ENCODE data around the gene USP24. TPM values are rescaled to one million over a fixed set of nuclear protein-coding genes. Genes with fewer than 3 reads are reported as not detected.
"Not testable (repeated sequence)": the region's sequence is repeated elsewhere in the genome, so short reads cannot be mapped to it uniquely, and the experiment has no call there.

USP24 gene
- polyA plus RNA-seq, 1 donor (not counting 4 experiments of a cell fraction or from before 2014, with no cell fraction given), result 22.5 TPM

DNA sequence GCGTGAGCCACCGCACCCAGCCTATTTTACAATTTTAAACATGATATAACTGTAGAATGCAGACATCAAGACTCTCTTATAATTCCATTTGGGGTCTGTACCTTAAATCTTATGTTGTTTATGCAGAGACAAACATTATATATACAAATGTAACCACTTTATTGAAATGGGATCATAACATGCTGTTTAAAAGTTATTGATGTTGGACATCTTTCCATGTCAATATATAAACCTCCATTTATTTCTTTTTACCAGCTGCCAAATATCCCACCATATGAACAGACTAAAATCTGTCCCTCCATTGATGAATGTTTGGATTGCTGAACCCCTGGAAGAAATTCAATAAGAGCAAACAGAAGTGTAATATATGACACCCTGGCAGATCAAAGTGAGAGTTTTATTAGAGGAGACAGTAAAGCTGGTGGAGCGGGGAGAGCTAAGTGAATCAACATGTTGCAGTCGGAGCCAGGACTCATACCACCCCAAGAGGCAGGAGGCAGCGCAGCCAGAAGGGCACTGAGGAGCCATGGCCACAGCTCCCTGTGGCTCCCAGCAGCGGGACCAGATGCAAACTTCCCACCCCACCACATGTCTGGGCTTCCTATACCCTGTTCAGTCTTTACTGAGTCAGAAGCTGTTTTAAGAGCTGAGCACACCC is 180.6 kb downstream of the USP24 start:
- Histone ChIP-seq H3K36me3 (ENCODE audit: control insufficient read depth in 2 of 2, extremely low read depth in 1 of 2, insufficient read depth in 2 of 2, low read length in 2 of 2) (no peaks in the 10 kb centered on the region), H3K27ac (ENCODE audit: control insufficient read depth, insufficient read depth, low read length) (no peak overlapping the region), H3K9me3 (ENCODE audit: control insufficient read depth, low read depth, low read length) (no peaks in the 10 kb centered on the region), H2AFZ (ENCODE audit: control insufficient read depth, low read length) (no peak overlapping the region), H3K9ac (ENCODE audit: control insufficient read depth, extremely low read depth, insufficient read depth, low read length) (no peak overlapping the region), H3K4me1 (ENCODE audit: control insufficient read depth, extremely low read depth, insufficient read depth, low read length) (peaks cover 8% of the 10 kb centered on the region), H3K79me2 (ENCODE audit: control insufficient read depth, insufficient read depth, low read length) (peaks cover 7% of the 10 kb centered on the region), H4K20me1 (ENCODE audit: control insufficient read depth, extremely low read depth, insufficient read depth, low read length) (no peaks in the 10 kb centered on the region), H3K4me3 (ENCODE audit: control insufficient read depth in 2 of 3, extremely low read depth in 1 of 3, insufficient read depth in 2 of 3, low read depth in 1 of 3, low read length in 3 of 3) (no peak overlapping the region), H3K4me2 (ENCODE audit: control insufficient read depth, extremely low read depth, insufficient read depth, low read depth, low read length) (no peak overlapping the region), H3K27me3 (ENCODE audit: control insufficient read depth, extremely low read depth, insufficient read depth, low read length) (no peaks in the 10 kb centered on the region), H3K9me1 (ENCODE audit: control insufficient read depth, extremely low read depth, insufficient read depth, low read length) (no peaks in the 10 kb centered on the region)
- no peak for DNase-seq (ENCODE audit: low read depth, low spot score)
- no peak for FAIRE-seq
- TF ChIP-seq, protein P1, sequence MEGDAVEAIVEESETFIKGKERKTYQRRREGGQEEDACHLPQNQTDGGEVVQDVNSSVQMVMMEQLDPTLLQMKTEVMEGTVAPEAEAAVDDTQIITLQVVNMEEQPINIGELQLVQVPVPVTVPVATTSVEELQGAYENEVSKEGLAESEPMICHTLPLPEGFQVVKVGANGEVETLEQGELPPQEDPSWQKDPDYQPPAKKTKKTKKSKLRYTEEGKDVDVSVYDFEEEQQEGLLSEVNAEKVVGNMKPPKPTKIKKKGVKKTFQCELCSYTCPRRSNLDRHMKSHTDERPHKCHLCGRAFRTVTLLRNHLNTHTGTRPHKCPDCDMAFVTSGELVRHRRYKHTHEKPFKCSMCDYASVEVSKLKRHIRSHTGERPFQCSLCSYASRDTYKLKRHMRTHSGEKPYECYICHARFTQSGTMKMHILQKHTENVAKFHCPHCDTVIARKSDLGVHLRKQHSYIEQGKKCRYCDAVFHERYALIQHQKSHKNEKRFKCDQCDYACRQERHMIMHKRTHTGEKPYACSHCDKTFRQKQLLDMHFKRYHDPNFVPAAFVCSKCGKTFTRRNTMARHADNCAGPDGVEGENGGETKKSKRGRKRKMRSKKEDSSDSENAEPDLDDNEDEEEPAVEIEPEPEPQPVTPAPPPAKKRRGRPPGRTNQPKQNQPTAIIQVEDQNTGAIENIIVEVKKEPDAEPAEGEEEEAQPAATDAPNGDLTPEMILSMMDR (optimal IDR thresholded peaks at IDR 0.05 in 1 of 3, IDR thresholded peaks at IDR 0.05 in 1 of 3, conservative IDR thresholded peaks at IDR 0.05 in 1 of 3; ENCODE audit: extremely low read depth in 1 of 3, insufficient read depth in 2 of 3, low read length in 3 of 3), result no peak
- no peak for TF ChIP-seq EZH2 (IDR thresholded peaks at IDR 0.05; ENCODE audit: low read length)
- dilution Hi-C loops (cut with MboI; ENCODE audit: extremely low pct_ligation_motif_present, low sequenced_read_pairs), result no loop called here

DNA sequence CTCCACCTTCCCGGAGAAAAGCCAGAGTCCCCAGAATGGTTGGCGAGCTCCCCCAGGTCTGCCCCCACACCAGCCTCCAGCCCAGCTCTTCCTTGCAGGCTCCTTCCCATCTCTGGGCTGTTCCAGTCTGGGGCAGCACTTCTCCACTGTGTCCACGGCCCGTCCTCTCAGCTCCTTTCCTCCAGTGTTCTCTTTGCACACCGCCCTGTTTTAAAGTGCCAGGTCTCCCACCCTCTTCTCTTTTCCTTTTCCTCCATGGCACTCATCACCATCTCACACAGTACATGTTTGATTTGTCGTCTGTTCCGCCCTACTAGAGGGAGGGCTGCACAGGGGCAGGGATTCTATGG is 181.9 kb downstream of the USP24 start:
- Histone ChIP-seq H3K9me1 (ENCODE audit: control insufficient read depth, extremely low read depth, insufficient read depth, low read length) (no peaks in the 10 kb centered on the region), H3K9ac (ENCODE audit: control insufficient read depth, extremely low read depth, insufficient read depth, low read length) (no peak overlapping the region), H3K4me1 (ENCODE audit: control insufficient read depth, extremely low read depth, insufficient read depth, low read length) (no peaks in the 10 kb centered on the region), H3K4me2 (ENCODE audit: control insufficient read depth, extremely low read depth, insufficient read depth, low read depth, low read length) (no peak overlapping the region), H3K79me2 (ENCODE audit: control insufficient read depth, insufficient read depth, low read length) (no peaks in the 10 kb centered on the region), H3K36me3 (ENCODE audit: control insufficient read depth in 2 of 2, extremely low read depth in 1 of 2, insufficient read depth in 2 of 2, low read length in 2 of 2) (no peaks in the 10 kb centered on the region), H2AFZ (ENCODE audit: control insufficient read depth, low read length) (no peak overlapping the region), H3K4me3 (ENCODE audit: control insufficient read depth in 2 of 3, extremely low read depth in 1 of 3, insufficient read depth in 2 of 3, low read depth in 1 of 3, low read length in 3 of 3) (no peak overlapping the region), H3K27me3 (ENCODE audit: control insufficient read depth, extremely low read depth, insufficient read depth, low read length) (no peaks in the 10 kb centered on the region), H4K20me1 (ENCODE audit: control insufficient read depth, extremely low read depth, insufficient read depth, low read length) (no peaks in the 10 kb centered on the region), H3K9me3 (ENCODE audit: control insufficient read depth, low read depth, low read length) (no peaks in the 10 kb centered on the region), H3K27ac (ENCODE audit: control insufficient read depth, insufficient read depth, low read length) (no peak overlapping the region)
- no peak for FAIRE-seq
- dilution Hi-C loops (cut with MboI; ENCODE audit: extremely low pct_ligation_motif_present, low sequenced_read_pairs), result no loop called here
- DNase-seq (ENCODE audit: low read depth, low spot score), result no peak
- no peak for TF ChIP-seq EZH2 (IDR thresholded peaks at IDR 0.05; ENCODE audit: low read length)
- TF ChIP-seq, protein P1 (optimal IDR thresholded peaks at IDR 0.05 in 1 of 3, IDR thresholded peaks at IDR 0.05 in 1 of 3, conservative IDR thresholded peaks at IDR 0.05 in 1 of 3; ENCODE audit: extremely low read depth in 1 of 3, insufficient read depth in 2 of 3, low read length in 3 of 3), result no peak

DNA sequence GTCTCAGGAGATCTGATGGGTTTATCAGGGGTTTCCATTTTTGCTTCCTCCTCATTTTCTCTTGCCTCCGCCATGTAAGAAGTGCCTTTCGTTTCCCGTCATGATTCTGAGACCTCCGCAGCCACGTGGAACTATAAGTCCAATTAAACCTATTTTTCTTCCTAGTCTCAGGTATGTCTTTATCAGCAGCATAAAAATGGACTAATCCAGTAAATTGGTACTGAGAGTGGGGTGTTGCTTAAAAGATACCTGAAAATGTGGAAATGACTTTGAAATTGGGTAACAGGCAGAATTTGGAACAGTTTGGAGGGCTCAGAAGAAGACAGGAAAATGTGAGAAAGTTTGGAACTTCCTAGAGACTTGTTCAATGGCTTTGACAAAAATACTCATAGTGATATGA is 184.1 kb downstream of the USP24 start:
- DNase-seq (ENCODE audit: low read depth, low spot score); H3K9ac ChIP-seq (ENCODE audit: control insufficient read depth, extremely low read depth, insufficient read depth, low read length); H3K79me2 ChIP-seq (ENCODE audit: control insufficient read depth, insufficient read depth, low read length); H3K27ac ChIP-seq (ENCODE audit: control insufficient read depth, insufficient read depth, low read length); H2AFZ ChIP-seq (ENCODE audit: control insufficient read depth, low read length); H3K9me3 ChIP-seq (ENCODE audit: control insufficient read depth, low read depth, low read length); H3K27me3 ChIP-seq (ENCODE audit: control insufficient read depth, extremely low read depth, insufficient read depth, low read length); H3K4me3 ChIP-seq (ENCODE audit: control insufficient read depth in 2 of 3, extremely low read depth in 1 of 3, insufficient read depth in 2 of 3, low read depth in 1 of 3, low read length in 3 of 3); FAIRE-seq; H3K9me1 ChIP-seq (ENCODE audit: control insufficient read depth, extremely low read depth, insufficient read depth, low read length); H4K20me1 ChIP-seq (ENCODE audit: control insufficient read depth, extremely low read depth, insufficient read depth, low read length); H3K4me1 ChIP-seq (ENCODE audit: control insufficient read depth, extremely low read depth, insufficient read depth, low read length); dilution Hi-C loops (cut with MboI; ENCODE audit: extremely low pct_ligation_motif_present, low sequenced_read_pairs); H3K4me2 ChIP-seq (ENCODE audit: control insufficient read depth, extremely low read depth, insufficient read depth, low read depth, low read length); H3K36me3 ChIP-seq (ENCODE audit: control insufficient read depth in 2 of 2, extremely low read depth in 1 of 2, insufficient read depth in 2 of 2, low read length in 2 of 2): not testable (repeated sequence)

DNA sequence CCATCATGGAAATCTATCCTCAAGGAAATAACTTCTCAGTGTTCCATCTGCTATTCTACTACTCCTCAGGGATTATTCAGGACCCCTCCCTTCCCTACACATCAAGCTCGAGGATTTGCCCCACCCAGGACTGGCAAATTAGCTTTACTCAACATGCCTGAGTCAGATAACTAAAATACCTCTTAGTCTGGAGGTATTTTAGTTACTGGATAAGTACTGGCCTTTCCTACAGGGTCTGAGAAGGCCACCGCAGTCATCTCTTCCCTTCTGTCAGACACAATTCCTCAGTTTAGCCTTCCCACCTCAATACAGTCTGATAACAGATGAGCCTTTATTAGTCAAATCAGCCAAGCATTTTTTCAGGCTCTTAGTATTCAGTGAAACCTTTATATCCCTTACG is 188.5 kb downstream of the USP24 start:
- FAIRE-seq; H3K4me3 ChIP-seq (ENCODE audit: control insufficient read depth in 2 of 3, extremely low read depth in 1 of 3, insufficient read depth in 2 of 3, low read depth in 1 of 3, low read length in 3 of 3); H3K4me1 ChIP-seq (ENCODE audit: control insufficient read depth, extremely low read depth, insufficient read depth, low read length); H3K79me2 ChIP-seq (ENCODE audit: control insufficient read depth, insufficient read depth, low read length); H4K20me1 ChIP-seq (ENCODE audit: control insufficient read depth, extremely low read depth, insufficient read depth, low read length); dilution Hi-C loops (cut with MboI; ENCODE audit: extremely low pct_ligation_motif_present, low sequenced_read_pairs); H3K9me3 ChIP-seq (ENCODE audit: control insufficient read depth, low read depth, low read length); H2AFZ ChIP-seq (ENCODE audit: control insufficient read depth, low read length); DNase-seq (ENCODE audit: low read depth, low spot score); H3K9me1 ChIP-seq (ENCODE audit: control insufficient read depth, extremely low read depth, insufficient read depth, low read length); H3K4me2 ChIP-seq (ENCODE audit: control insufficient read depth, extremely low read depth, insufficient read depth, low read depth, low read length); H3K27ac ChIP-seq (ENCODE audit: control insufficient read depth, insufficient read depth, low read length); H3K9ac ChIP-seq (ENCODE audit: control insufficient read depth, extremely low read depth, insufficient read depth, low read length); H3K27me3 ChIP-seq (ENCODE audit: control insufficient read depth, extremely low read depth, insufficient read depth, low read length); H3K36me3 ChIP-seq (ENCODE audit: control insufficient read depth in 2 of 2, extremely low read depth in 1 of 2, insufficient read depth in 2 of 2, low read length in 2 of 2): not testable (repeated sequence)

Measured in keratinocyte (primary cell).